ENCODE measurements around the gene DIPK1A. TPM values are rescaled to one million over a fixed set of nuclear protein-coding genes. Genes with fewer than 3 reads are reported as not detected.

DIPK1A gene
- total RNA-seq, 4 donors from 2014 or later = 3.8 to 7.6 (median 6.7) TPM

DNA sequence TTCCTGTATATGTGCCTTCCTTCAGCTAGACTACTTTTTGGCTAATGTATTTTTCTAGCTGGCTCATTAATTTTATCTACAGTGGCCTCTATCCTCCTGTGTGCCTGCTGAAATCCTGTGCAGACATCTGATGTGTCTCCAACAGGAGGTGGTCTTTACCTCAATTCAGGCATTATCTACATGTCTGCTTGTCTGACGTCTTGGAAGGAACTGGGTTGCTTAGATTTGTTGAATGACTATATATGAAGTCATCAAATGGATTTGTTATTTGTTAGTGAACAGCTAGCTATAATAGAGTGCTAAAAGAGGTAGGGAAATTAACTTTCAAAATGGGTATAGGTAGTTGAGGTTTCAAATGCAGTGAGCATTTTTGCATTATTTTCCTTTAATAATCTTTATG lies 122.7 kb downstream of the DIPK1A start:
- no peak for TF ChIP-seq POLR2A (IDR thresholded peaks at IDR 0.05)
- TF ChIP-seq, protein P1, sequence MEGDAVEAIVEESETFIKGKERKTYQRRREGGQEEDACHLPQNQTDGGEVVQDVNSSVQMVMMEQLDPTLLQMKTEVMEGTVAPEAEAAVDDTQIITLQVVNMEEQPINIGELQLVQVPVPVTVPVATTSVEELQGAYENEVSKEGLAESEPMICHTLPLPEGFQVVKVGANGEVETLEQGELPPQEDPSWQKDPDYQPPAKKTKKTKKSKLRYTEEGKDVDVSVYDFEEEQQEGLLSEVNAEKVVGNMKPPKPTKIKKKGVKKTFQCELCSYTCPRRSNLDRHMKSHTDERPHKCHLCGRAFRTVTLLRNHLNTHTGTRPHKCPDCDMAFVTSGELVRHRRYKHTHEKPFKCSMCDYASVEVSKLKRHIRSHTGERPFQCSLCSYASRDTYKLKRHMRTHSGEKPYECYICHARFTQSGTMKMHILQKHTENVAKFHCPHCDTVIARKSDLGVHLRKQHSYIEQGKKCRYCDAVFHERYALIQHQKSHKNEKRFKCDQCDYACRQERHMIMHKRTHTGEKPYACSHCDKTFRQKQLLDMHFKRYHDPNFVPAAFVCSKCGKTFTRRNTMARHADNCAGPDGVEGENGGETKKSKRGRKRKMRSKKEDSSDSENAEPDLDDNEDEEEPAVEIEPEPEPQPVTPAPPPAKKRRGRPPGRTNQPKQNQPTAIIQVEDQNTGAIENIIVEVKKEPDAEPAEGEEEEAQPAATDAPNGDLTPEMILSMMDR (IDR thresholded peaks at IDR 0.05) = no peak
- 0 to 10% methylated on average over 1 of the region's 1 CpG for WGBS, 2 donors
- no peak for DNase-seq (ENCODE audit: low spot score in 2 of 2)
- intact Hi-C loops (cut with DNase I; ENCODE audit: low total_unique reads) = no loop called here
- H3K4me3 ChIP-seq (ENCODE audit: low read depth, poor library complexity, severe bottlenecking) = no peak overlapping the region

DNA sequence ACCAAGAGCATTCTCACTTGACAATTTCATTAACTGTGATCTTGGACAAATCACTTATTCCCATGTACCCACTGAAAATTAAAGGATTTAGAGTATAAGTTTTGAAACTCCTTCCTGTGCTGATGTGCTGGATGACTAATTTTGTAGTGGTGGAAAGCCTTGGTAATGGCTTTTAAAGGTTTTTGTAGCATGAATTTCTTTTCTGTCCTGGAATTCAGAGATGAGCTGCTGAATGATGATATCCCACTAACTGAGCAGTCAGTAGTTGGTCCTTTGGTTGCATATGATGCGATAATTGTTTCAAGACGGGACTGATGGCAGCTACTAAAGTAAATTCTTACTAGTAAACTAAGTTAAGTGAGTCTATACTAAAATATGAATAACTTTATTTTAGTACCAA lies 124.2 kb downstream of the DIPK1A start:
- DNase-seq (ENCODE audit: low spot score in 2 of 2) = no peak
- intact Hi-C loops (cut with DNase I; ENCODE audit: low total_unique reads) = no loop called here
- no peak overlapping the region for H3K4me3 ChIP-seq (ENCODE audit: low read depth, poor library complexity, severe bottlenecking)
- 81 to 88% methylated on average over 2 of the region's 2 CpGs for WGBS, 2 donors
- TF ChIP-seq, protein P1 (IDR thresholded peaks at IDR 0.05) = no peak
- TF ChIP-seq POLR2A (IDR thresholded peaks at IDR 0.05) = no peak

- intact Hi-C loops (cut with DNase I; ENCODE audit: low total_unique reads) = no loop called here
- 73 to 76% methylated on average over 5 of the region's 5 CpGs for WGBS, 2 donors
- no peak overlapping the region for H3K4me3 ChIP-seq (ENCODE audit: low read depth, poor library complexity, severe bottlenecking)
- DNase-seq (ENCODE audit: low spot score in 2 of 2) = no peak
- no peak for TF ChIP-seq POLR2A (IDR thresholded peaks at IDR 0.05)
- TF ChIP-seq, protein P1 (IDR thresholded peaks at IDR 0.05) = no peak
Observed at GRCh38 chr1:92834617-92835016, 126.6 kb downstream of the DIPK1A start.

GRCh38 chr1:92833840-92834239 lies 127.4 kb downstream of the DIPK1A start:
- no peak overlapping the region for H3K4me3 ChIP-seq (ENCODE audit: low read depth, poor library complexity, severe bottlenecking)
- intact Hi-C loops (cut with DNase I; ENCODE audit: low total_unique reads) = no loop called here
- no peak for DNase-seq (ENCODE audit: low spot score in 2 of 2)
- TF ChIP-seq, protein P1 (IDR thresholded peaks at IDR 0.05) = no peak
- TF ChIP-seq POLR2A (IDR thresholded peaks at IDR 0.05) = no peak
- WGBS, 2 donors = 60 to 64% methylated on average over 5 of the region's 5 CpGs

DNA sequence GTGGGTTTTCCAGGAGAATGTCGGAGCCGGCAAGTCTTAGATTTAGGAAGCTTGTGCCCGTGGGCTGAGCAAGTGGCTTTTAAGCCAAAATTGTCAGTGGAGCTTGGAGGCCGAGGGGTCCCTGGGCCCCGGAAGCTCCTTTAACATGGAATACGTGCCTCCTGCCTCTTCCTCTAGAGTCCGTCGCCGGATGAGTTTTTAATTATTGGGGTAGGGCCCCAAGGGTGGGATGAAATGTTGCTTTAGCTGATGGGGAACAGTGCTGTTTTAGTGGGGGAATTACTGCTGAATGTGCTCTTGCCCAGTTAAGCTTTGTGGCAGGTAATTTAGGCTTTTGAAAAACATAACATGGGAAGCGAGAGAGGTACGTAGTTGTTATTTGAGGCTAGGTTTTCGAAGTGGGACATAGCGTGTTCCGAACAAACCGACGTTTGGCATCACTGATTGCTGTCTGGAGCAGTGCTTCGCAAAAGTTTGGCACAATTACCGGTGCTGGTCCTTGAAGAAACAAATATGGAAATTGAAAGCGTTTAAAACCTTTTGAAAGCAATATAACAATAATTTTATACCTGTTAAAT lies 128.6 kb downstream of the DIPK1A start:
- no peak for TF ChIP-seq POLR2A (IDR thresholded peaks at IDR 0.05)
- peak overlapping the region; percentile 99 for H3K4me3 ChIP-seq (ENCODE audit: low read depth, poor library complexity, severe bottlenecking)
- no peak for DNase-seq (ENCODE audit: low spot score in 2 of 2)
- intact Hi-C loops (cut with DNase I; ENCODE audit: low total_unique reads) = no loop called here
- WGBS, 2 donors = 0% methylated on average over 19 of the region's 19 CpGs

- peak within 1 kb of the TSS; percentile 99 for H3K4me3 ChIP-seq (ENCODE audit: low read depth, poor library complexity, severe bottlenecking)
- WGBS, 2 donors = 0% methylated on average over 57 of the region's 57 CpGs
- TF ChIP-seq, protein P1 (IDR thresholded peaks at IDR 0.05) = peak in 1 of 3 donors; percentile 2
- peak in 1 of 2 donors; percentile 70 for TF ChIP-seq POLR2A (IDR thresholded peaks at IDR 0.05)
- DNase-seq (ENCODE audit: low spot score in 2 of 2) = peak; percentile 95 to 99
- intact Hi-C loops (cut with DNase I; ENCODE audit: low total_unique reads) = no loop called here
Observed at GRCh38 chr1:92831762-92832536, 129.3 kb downstream of the DIPK1A start, which contains the start of gene RPL5. RPL5 (plus strand) TSS chr1:92832040; CDS start chr1:92832115, 75 bp downstream.
